Stimulated activated CD8-positive, alpha-beta memory T cell treated with anti-CD3 and anti-CD28 coated beads, Interleukin-7, amount 100 ng/mL, for 1 hour (primary cell): Measurements from ENCODE around the gene NKD1.

Experiments
- DNase-seq, 2 donors: peaks; one replicate each; pipeline ENCODE4 v3.0.0-alpha.2; 2020; ENCODE audit warnings: low read depth in 2 of 2

NKD1 gene

GRCh38 chr16:50613281-50613963 lies 65.2 kb downstream of the NKD1 start:
- no peak for DNase-seq

- DNase-seq, result no peak
These were observed 65.8 kb downstream of the NKD1 start for GRCh38 chr16:50613964-50614474.

GRCh38 chr16:50614955-50615724 lies 66.9 kb downstream of the NKD1 start:
- DNase-seq, result no peak

- DNase-seq, result no peak
These were observed 67.7 kb downstream of the NKD1 start for GRCh38 chr16:50615891-50616290.

- no peak for DNase-seq
These were observed 68.2 kb downstream of the NKD1 start for GRCh38 chr16:50616386-50616785.

GRCh38 chr16:50616883-50617645 lies 68.9 kb downstream of the NKD1 start:
- no peak for DNase-seq

- DNase-seq, result no peak
These were observed 69.5 kb downstream of the NKD1 start for GRCh38 chr16:50617646-50618184.

- no peak for DNase-seq
These were observed 70.2 kb downstream of the NKD1 start for GRCh38 chr16:50618238-50618918.

GRCh38 chr16:50619702-50620491 lies 71.7 kb downstream of the NKD1 start:
- DNase-seq, result no peak

- DNase-seq, result no peak
These were observed 72.7 kb downstream of the NKD1 start for GRCh38 chr16:50620646-50621451.

- DNase-seq, result no peak
These were observed 73.2 kb downstream of the NKD1 start for GRCh38 chr16:50621452-50621792.

- DNase-seq, result no peak
These were observed 73.8 kb downstream of the NKD1 start for GRCh38 chr16:50622029-50622428.

- DNase-seq, result no peak
These were observed 74.6 kb downstream of the NKD1 start for GRCh38 chr16:50622643-50623369.

- DNase-seq, result no peak
These were observed 76.3 kb downstream of the NKD1 start for GRCh38 chr16:50624449-50624970.

GRCh38 chr16:50625374-50625773 lies 77.2 kb downstream of the NKD1 start:
- DNase-seq, result no peak

- no peak for DNase-seq
These were observed 78.7 kb downstream of the NKD1 start for GRCh38 chr16:50626868-50627267.

- peak in 1 of 2 donors; percentile 6 for DNase-seq
These were observed 79.2 kb downstream of the NKD1 start for GRCh38 chr16:50627419-50627818.

- no peak for DNase-seq
These were observed 80.1 kb downstream of the NKD1 start for GRCh38 chr16:50628156-50628802.
